Measurements from ENCODE around the gene CYP2A6. TPM values are rescaled to one million over a fixed set of nuclear protein-coding genes. Genes with fewer than 3 reads are reported as not detected.
"Not testable (repeated sequence)": the region's sequence is repeated elsewhere in the genome, so short reads cannot be mapped to it uniquely, and the experiment has no call there.

The CYP2A6 gene
- total and polyA plus RNA-seq, 2 experiments from 2014 or later = 0.39 TPM; not detected in 1

DNA sequence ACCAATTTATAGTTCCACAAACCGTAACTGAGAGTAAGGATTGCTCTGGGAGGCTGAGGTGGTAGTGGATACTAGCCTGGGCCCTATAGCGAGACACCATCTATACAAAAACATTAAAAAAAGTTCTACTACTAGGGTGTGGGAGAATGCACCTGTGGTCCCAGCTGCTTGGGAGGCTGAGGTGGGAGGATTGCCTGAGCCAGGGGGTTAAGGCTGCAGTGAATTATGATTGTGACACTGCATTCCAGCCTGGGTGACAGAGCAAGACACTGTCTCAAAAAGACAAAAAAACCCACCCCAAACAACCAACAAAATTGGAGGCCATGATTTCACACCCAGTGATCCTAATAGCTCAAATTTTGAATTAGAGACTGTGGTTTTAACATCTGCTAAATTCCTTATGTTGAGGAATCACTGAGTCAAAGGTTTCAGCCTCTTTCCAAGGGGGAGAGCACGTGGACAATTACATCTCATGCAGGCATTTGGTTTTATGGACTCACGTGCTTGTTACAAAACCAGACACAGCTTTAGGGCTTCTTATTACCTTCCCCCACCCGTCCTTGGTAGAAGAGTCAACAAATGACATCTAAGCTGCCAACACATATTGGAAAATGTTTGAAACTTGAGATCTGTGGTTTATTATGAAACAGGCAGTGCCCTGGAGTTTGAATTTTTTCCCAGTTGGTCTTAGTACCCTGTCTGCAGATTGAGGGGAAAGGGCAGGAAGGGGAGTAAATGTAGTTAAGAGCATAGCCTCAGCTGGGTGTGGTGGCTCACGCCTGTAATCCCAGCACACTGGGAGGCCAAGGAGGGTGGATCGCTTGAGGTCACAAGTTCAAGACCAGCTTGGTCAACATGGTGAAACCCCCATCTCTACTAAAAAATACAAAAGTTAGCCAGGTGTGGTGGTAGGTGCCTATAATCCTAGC lies 18.5 kb downstream of the CYP2A6 start:
- Histone ChIP-seq H3K79me2 (replicated peaks; ENCODE audit: insufficient read depth) (no peaks in the 10 kb centered on the region), H3K27me3 (ENCODE audit: insufficient read depth) (no peaks in the 10 kb centered on the region), H3K4me3 (no peak overlapping the region), H3K27ac (ENCODE audit: low read depth) (no peak overlapping the region), H3K36me3 (ENCODE audit: insufficient read depth) (no peaks in the 10 kb centered on the region), H3K4me2 (no peak overlapping the region), H3K9me2 (ENCODE audit: insufficient read depth) (no peaks in the 10 kb centered on the region), H3K4me1 (ENCODE audit: insufficient read depth) (no peaks in the 10 kb centered on the region), H3F3A (replicated peaks; ENCODE audit: low read depth) (no peaks in the 10 kb centered on the region), H2AFZ (no peak overlapping the region), H4K20me1 (replicated peaks; ENCODE audit: insufficient read depth) (no peaks in the 10 kb centered on the region)
- Mint-ChIP-seq H3K27me3 (ENCODE audit: insufficient read depth, low read depth, poor library complexity) (peaks cover 7% of the 10 kb centered on the region), H3K27ac (no peak overlapping the region), H3K9me3 (no peaks in the 10 kb centered on the region; the same call in 2 of the 3 replicates), H3K4me3 (no peak overlapping the region), H3K36me3 (ENCODE audit: low read depth) (no peaks in the 10 kb centered on the region), H3K4me1 (no peaks in the 10 kb centered on the region)
- TF ChIP-seq, protein P1, sequence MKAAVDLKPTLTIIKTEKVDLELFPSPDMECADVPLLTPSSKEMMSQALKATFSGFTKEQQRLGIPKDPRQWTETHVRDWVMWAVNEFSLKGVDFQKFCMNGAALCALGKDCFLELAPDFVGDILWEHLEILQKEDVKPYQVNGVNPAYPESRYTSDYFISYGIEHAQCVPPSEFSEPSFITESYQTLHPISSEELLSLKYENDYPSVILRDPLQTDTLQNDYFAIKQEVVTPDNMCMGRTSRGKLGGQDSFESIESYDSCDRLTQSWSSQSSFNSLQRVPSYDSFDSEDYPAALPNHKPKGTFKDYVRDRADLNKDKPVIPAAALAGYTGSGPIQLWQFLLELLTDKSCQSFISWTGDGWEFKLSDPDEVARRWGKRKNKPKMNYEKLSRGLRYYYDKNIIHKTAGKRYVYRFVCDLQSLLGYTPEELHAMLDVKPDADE (IDR thresholded peaks at IDR 0.05) = no peak
- DNase-seq (ENCODE audit: low spot score) (no peak), ATAC-seq (no peak)

DNA sequence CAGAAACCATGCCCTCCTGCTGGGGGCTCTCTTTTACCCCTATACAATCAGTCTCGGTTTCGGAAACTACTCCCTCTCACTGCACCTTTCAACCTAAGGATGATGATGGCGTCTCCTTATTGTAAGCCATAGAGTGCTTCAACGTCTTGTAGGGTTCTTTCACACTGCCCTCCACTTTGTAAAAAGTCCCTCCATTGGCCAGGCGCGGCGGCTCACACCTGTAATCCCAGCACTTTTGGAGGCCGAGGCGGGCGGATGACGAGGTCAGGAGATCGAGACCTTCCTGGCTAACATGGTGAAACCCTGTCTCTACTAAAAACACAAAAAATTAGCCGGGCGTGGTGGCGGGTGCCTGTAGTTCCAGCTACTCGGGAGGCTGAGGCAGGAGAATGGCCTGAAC lies 19.5 kb downstream of the CYP2A6 start:
- not testable (repeated sequence) for H3K36me3 ChIP-seq (ENCODE audit: insufficient read depth); H3K27me3 ChIP-seq (ENCODE audit: insufficient read depth); H3K4me1 ChIP-seq (ENCODE audit: insufficient read depth); DNase-seq (ENCODE audit: low spot score); ATAC-seq; H3K9me3 Mint-ChIP-seq; H3K27ac ChIP-seq (ENCODE audit: low read depth); H3K36me3 Mint-ChIP-seq (ENCODE audit: low read depth); H3K9me2 ChIP-seq (ENCODE audit: insufficient read depth); H3K4me1 Mint-ChIP-seq; H3K27ac Mint-ChIP-seq; H3K27me3 Mint-ChIP-seq (ENCODE audit: insufficient read depth, low read depth, poor library complexity); H3K4me3 Mint-ChIP-seq; H3K79me2 ChIP-seq (replicated peaks; ENCODE audit: insufficient read depth); H2AFZ ChIP-seq; H4K20me1 ChIP-seq (replicated peaks; ENCODE audit: insufficient read depth); H3K4me3 ChIP-seq; H3F3A ChIP-seq (replicated peaks; ENCODE audit: low read depth); H3K4me2 ChIP-seq

DNA sequence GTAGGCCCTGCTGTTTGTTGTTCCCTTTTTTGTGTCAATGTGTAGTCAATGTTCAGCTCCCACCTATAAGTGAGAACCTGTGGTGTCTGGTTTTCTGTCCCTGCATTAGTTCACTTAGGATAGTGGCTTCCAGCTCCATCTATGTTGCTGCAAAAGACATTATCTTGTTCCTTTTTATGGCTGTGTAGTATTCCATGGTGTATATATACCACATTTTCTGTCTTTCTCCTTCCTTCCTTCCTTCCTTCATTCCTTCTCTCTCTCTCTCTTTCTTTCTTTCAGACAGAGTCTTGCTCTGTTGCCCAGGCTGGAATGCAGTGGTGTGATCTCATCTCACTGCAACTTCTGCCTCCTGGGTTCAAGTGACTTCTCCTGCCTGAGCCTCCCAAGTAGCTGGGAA lies 21.0 kb downstream of the CYP2A6 start:
- no peak overlapping the region for H3K4me3 ChIP-seq
- H3K36me3 ChIP-seq (ENCODE audit: insufficient read depth) = no peaks in the 10 kb centered on the region
- no peak overlapping the region for H3K4me2 ChIP-seq
- Mint-ChIP-seq H3K36me3 (ENCODE audit: low read depth) (no peaks in the 10 kb centered on the region), H3K9me3 (no peaks in the 10 kb centered on the region; the same call in 2 of the 3 replicates), H3K4me3 (no peak overlapping the region), H3K27me3 (ENCODE audit: insufficient read depth, low read depth, poor library complexity) (peaks cover 5% of the 10 kb centered on the region), H3K4me1 (no peaks in the 10 kb centered on the region), H3K27ac (no peak overlapping the region)
- no peak overlapping the region for H3K27ac ChIP-seq (ENCODE audit: low read depth)
- H3K27me3 ChIP-seq (ENCODE audit: insufficient read depth) = no peaks in the 10 kb centered on the region
- no peaks in the 10 kb centered on the region for H4K20me1 ChIP-seq (replicated peaks; ENCODE audit: insufficient read depth)
- no peak for DNase-seq (ENCODE audit: low spot score)
- H3K79me2 ChIP-seq (replicated peaks; ENCODE audit: insufficient read depth) = no peaks in the 10 kb centered on the region
- no peak overlapping the region for H2AFZ ChIP-seq
- no peaks in the 10 kb centered on the region for H3K4me1 ChIP-seq (ENCODE audit: insufficient read depth)
- no peaks in the 10 kb centered on the region for H3K9me2 ChIP-seq (ENCODE audit: insufficient read depth)
- no peak for ATAC-seq
- no peaks in the 10 kb centered on the region for H3F3A ChIP-seq (replicated peaks; ENCODE audit: low read depth)
- TF ChIP-seq CREB1 (CRISPR knock-in tag; IDR thresholded peaks at IDR 0.05; ENCODE audit: low read depth) (no peak), ZNF331 (CRISPR knock-in tag; IDR thresholded peaks at IDR 0.05; ENCODE audit: low read depth) (no peak), ZNF114 (CRISPR knock-in tag; IDR thresholded peaks at IDR 0.05) (no peak), EZH2 (IDR thresholded peaks at IDR 0.05; ENCODE audit: low read depth, unreplicated experiment) (no peak), JUNB (IDR thresholded peaks at IDR 0.05; ENCODE audit: unreplicated experiment) (no peak), EZH2phosphoT487 (IDR thresholded peaks at IDR 0.05; ENCODE audit: unreplicated experiment) (no peak), POLR2AphosphoS5 (IDR thresholded peaks at IDR 0.05; ENCODE audit: low read depth) (no peak)
- TF ChIP-seq, protein P2, sequence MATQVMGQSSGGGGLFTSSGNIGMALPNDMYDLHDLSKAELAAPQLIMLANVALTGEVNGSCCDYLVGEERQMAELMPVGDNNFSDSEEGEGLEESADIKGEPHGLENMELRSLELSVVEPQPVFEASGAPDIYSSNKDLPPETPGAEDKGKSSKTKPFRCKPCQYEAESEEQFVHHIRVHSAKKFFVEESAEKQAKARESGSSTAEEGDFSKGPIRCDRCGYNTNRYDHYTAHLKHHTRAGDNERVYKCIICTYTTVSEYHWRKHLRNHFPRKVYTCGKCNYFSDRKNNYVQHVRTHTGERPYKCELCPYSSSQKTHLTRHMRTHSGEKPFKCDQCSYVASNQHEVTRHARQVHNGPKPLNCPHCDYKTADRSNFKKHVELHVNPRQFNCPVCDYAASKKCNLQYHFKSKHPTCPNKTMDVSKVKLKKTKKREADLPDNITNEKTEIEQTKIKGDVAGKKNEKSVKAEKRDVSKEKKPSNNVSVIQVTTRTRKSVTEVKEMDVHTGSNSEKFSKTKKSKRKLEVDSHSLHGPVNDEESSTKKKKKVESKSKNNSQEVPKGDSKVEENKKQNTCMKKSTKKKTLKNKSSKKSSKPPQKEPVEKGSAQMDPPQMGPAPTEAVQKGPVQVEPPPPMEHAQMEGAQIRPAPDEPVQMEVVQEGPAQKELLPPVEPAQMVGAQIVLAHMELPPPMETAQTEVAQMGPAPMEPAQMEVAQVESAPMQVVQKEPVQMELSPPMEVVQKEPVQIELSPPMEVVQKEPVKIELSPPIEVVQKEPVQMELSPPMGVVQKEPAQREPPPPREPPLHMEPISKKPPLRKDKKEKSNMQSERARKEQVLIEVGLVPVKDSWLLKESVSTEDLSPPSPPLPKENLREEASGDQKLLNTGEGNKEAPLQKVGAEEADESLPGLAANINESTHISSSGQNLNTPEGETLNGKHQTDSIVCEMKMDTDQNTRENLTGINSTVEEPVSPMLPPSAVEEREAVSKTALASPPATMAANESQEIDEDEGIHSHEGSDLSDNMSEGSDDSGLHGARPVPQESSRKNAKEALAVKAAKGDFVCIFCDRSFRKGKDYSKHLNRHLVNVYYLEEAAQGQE (IDR thresholded peaks at IDR 0.05; ENCODE audit: unreplicated experiment) = no peak

Measured in GM23338 (cell line).